Measurements from ENCODE around the gene GNAQ. TPM values are rescaled to one million over a fixed set of nuclear protein-coding genes. Genes with fewer than 3 reads are reported as not detected.

GNAQ gene
- total and polyA plus RNA-seq, 2 donors (not counting 1 experiment from before 2014, with no cell fraction given): 30.4 to 74.3 TPM

DNA sequence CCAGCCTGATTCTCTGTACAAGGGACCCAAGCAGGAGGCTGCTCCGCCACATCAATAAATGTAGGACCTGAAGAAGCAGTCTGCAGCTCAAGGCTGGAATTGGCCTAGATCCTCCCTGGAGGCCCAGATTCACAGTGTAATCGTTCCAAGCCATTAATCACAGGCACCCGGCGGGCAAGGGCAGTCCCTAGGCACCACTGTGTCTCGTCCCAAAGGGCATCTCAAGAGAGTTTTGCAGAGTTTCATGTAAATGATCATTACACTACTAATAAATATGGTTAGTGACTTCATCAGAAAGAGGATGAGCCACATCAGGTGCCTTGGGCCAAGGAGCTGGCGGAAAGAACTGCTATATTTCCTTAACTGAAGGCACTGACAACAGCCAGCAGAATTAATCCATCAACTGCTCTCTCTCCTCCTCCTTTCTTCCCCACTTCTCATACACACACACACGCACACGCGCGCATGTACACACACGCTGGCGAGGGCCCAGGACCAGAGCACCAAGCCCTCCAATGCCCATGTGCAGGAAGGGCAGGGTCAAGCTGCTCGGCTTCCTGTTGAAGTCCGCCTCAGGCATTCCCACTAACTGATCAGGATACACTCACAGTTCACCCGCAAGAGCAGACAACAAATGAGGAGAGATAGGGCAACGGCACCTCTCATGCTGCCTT is 33.9 kb downstream of the GNAQ start:
- peak in 1 of 2 donors; percentile 46 for DNase-seq (ENCODE audit: low read depth in 2 of 2)

DNA sequence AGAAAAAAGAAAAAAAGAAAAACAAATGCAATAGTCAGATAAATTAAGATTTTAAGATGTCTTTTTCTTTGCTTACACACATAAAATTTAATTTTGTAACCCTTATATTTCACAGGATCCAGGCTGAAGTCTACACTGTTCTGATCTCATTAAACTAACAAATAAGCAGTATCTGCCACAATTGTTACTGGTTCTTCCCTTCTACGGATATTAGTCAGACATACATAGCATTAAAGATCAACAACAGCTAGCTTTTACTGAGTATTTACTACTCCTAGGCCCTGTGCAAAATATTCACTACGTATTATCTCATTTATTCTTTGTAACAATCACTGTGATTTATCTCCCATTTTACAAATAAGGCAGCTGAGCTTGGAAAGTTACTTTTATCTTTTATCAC is 34.9 kb downstream of the GNAQ start:
- no peak overlapping the region for H3K27ac ChIP-seq (ENCODE audit: insufficient read depth, low read length)
- TF ChIP-seq EZH2 (IDR thresholded peaks at IDR 0.05; ENCODE audit: low read length, missing control alignments): no peak
- TF ChIP-seq, protein P1, sequence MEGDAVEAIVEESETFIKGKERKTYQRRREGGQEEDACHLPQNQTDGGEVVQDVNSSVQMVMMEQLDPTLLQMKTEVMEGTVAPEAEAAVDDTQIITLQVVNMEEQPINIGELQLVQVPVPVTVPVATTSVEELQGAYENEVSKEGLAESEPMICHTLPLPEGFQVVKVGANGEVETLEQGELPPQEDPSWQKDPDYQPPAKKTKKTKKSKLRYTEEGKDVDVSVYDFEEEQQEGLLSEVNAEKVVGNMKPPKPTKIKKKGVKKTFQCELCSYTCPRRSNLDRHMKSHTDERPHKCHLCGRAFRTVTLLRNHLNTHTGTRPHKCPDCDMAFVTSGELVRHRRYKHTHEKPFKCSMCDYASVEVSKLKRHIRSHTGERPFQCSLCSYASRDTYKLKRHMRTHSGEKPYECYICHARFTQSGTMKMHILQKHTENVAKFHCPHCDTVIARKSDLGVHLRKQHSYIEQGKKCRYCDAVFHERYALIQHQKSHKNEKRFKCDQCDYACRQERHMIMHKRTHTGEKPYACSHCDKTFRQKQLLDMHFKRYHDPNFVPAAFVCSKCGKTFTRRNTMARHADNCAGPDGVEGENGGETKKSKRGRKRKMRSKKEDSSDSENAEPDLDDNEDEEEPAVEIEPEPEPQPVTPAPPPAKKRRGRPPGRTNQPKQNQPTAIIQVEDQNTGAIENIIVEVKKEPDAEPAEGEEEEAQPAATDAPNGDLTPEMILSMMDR (conservative IDR thresholded peaks at IDR 0.05 in 1 of 2, IDR thresholded peaks at IDR 0.05 in 1 of 2; ENCODE audit: low read depth in 1 of 2, low read length in 2 of 2): no peak
- no peak for DNase-seq (ENCODE audit: low read depth in 2 of 2)
- H3K4me2 ChIP-seq (ENCODE audit: extremely low read depth, insufficient read depth, low read length): no peak overlapping the region
- no peaks in the 10 kb centered on the region for H4K20me1 ChIP-seq (ENCODE audit: control insufficient read depth, extremely low read depth, insufficient read depth, low read length)
- H3K79me2 ChIP-seq (ENCODE audit: control insufficient read depth, insufficient read depth, low read length): peaks cover 23% of the 10 kb centered on the region
- no peak overlapping the region for H3K9ac ChIP-seq (ENCODE audit: insufficient read depth, low read length)
- no peaks in the 10 kb centered on the region for H3K27me3 ChIP-seq (ENCODE audit: control insufficient read depth, insufficient read depth, low read length)
- peaks cover 5% of the 10 kb centered on the region for H3K4me1 ChIP-seq (ENCODE audit: control insufficient read depth, extremely low read depth, insufficient read depth, low read length)
- no peak overlapping the region for H3K4me3 ChIP-seq (replicated peaks in 1 of 4; ENCODE audit: control extremely low read depth in 1 of 4, insufficient read depth in 1 of 4, low read depth in 3 of 4, low read length in 4 of 4)
- H3K9me3 ChIP-seq (ENCODE audit: control insufficient read depth, insufficient read depth, low read depth, low read length): no peaks in the 10 kb centered on the region
- H2AFZ ChIP-seq (ENCODE audit: low read length): no peak overlapping the region
- H3K36me3 ChIP-seq (ENCODE audit: control insufficient read depth, insufficient read depth, low read length): no peaks in the 10 kb centered on the region

More for the DNA sequence above, 33.9 kb downstream of the GNAQ start:
- Histone ChIP-seq H3K79me2 (ENCODE audit: control insufficient read depth, insufficient read depth, low read length) (peaks cover 29% of the 10 kb centered on the region), H3K9me3 (ENCODE audit: control insufficient read depth, insufficient read depth, low read depth, low read length) (no peaks in the 10 kb centered on the region), H3K36me3 (ENCODE audit: control insufficient read depth, insufficient read depth, low read length) (no peaks in the 10 kb centered on the region), H2AFZ (ENCODE audit: low read length) (no peak overlapping the region), H3K4me3 (replicated peaks in 1 of 4; ENCODE audit: control extremely low read depth in 1 of 4, insufficient read depth in 1 of 4, low read depth in 3 of 4, low read length in 4 of 4) (no peak overlapping the region), H3K4me2 (ENCODE audit: extremely low read depth, insufficient read depth, low read length) (peak overlapping the region; percentile 20), H3K4me1 (ENCODE audit: control insufficient read depth, extremely low read depth, insufficient read depth, low read length) (peaks cover 12% of the 10 kb centered on the region), H4K20me1 (ENCODE audit: control insufficient read depth, extremely low read depth, insufficient read depth, low read length) (no peaks in the 10 kb centered on the region), H3K27me3 (ENCODE audit: control insufficient read depth, insufficient read depth, low read length) (no peaks in the 10 kb centered on the region), H3K27ac (ENCODE audit: insufficient read depth, low read length) (peak overlapping the region; percentile 22), H3K9ac (ENCODE audit: insufficient read depth, low read length) (no peak overlapping the region)
- TF ChIP-seq, protein P1 (conservative IDR thresholded peaks at IDR 0.05 in 1 of 2, IDR thresholded peaks at IDR 0.05 in 1 of 2; ENCODE audit: low read depth in 1 of 2, low read length in 2 of 2): no peak
- TF ChIP-seq EZH2 (IDR thresholded peaks at IDR 0.05; ENCODE audit: low read length, missing control alignments): no peak

DNA sequence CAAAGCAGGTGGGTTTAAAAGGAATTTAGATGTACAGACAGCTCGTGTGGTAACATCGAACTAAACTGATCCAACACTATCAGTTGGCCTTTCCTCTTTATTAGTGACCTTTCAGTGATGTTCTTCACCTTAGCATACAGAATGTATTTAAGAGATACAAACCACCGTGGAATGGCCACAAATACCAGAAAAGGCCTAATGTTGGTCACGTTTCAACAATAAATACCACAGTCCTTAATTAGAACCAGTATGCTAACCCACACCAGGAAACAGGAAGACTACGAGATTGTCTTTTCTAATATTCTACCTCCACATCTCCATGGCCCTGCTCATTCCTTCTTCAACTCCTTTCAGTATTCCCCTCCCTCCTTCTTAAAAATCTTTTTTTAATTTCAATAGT is 40.4 kb downstream of the GNAQ start:
- Histone ChIP-seq H3K9me3 (ENCODE audit: control insufficient read depth, insufficient read depth, low read depth, low read length) (no peaks in the 10 kb centered on the region), H3K36me3 (ENCODE audit: control insufficient read depth, insufficient read depth, low read length) (no peaks in the 10 kb centered on the region), H3K4me3 (replicated peaks in 1 of 4; ENCODE audit: control extremely low read depth in 1 of 4, insufficient read depth in 1 of 4, low read depth in 3 of 4, low read length in 4 of 4) (no peak overlapping the region), H3K4me1 (ENCODE audit: control insufficient read depth, extremely low read depth, insufficient read depth, low read length) (peaks cover 5% of the 10 kb centered on the region), H2AFZ (ENCODE audit: low read length) (no peak overlapping the region), H3K4me2 (ENCODE audit: extremely low read depth, insufficient read depth, low read length) (no peak overlapping the region), H4K20me1 (ENCODE audit: control insufficient read depth, extremely low read depth, insufficient read depth, low read length) (no peaks in the 10 kb centered on the region), H3K27ac (ENCODE audit: insufficient read depth, low read length) (no peak overlapping the region), H3K9ac (ENCODE audit: insufficient read depth, low read length) (no peak overlapping the region), H3K79me2 (ENCODE audit: control insufficient read depth, insufficient read depth, low read length) (peaks cover 6% of the 10 kb centered on the region), H3K27me3 (ENCODE audit: control insufficient read depth, insufficient read depth, low read length) (no peaks in the 10 kb centered on the region)
- DNase-seq (ENCODE audit: low read depth in 2 of 2): no peak
- TF ChIP-seq, protein P1 (conservative IDR thresholded peaks at IDR 0.05 in 1 of 2, IDR thresholded peaks at IDR 0.05 in 1 of 2; ENCODE audit: low read depth in 1 of 2, low read length in 2 of 2): no peak
- no peak for TF ChIP-seq EZH2 (IDR thresholded peaks at IDR 0.05; ENCODE audit: low read length, missing control alignments)

Data from fibroblast of lung (primary cell).